DND-41 (cell line): ENCODE data around the gene SAPCD2.

Experiments used
- ATAC-seq: fragments of 200-7000 bp; cut with Tn5 transposase; 3 replicates; pipeline ENCODE4 v1.9.1; 2021; ENCODE audit warnings: low read depth; ENCODE audit not compliant: insufficient read depth
- DNase-seq: peaks from one replicate; pipeline ENCODE4 v3.0.0-alpha.2; 2020
- H2AFZ ChIP-seq: 2 replicates; pipeline ENCODE4 v1.6.0; 2012; ENCODE audit warnings: low read depth, low read length
- H3K27ac ChIP-seq: 2 replicates; pipeline ENCODE4 v1.5.1; 2012; ENCODE audit warnings: low read length, inconsistent platforms
- H3K27me3 ChIP-seq: fragments of 200-600 bp; sonication (generic); 2 replicates; pipeline ENCODE4 v1.6.0; 2012; ENCODE audit warnings: low read length, mild to moderate bottlenecking, inconsistent platforms; ENCODE audit not compliant: insufficient read depth, poor library complexity
- H3K36me3 ChIP-seq: 2 replicates; pipeline ENCODE4 v1.5.1; 2012; ENCODE audit warnings: low read length, inconsistent platforms; ENCODE audit not compliant: insufficient read depth
- H3K4me1 ChIP-seq: 2 replicates; pipeline ENCODE4 v1.5.1; 2012; ENCODE audit warnings: mild to moderate bottlenecking, low read length; ENCODE audit not compliant: insufficient read depth
- H3K4me2 ChIP-seq: 2 replicates; pipeline ENCODE4 v1.6.0; 2012; ENCODE audit warnings: mild to moderate bottlenecking, moderate library complexity, low read length, inconsistent platforms; ENCODE audit not compliant: insufficient read depth
- H3K4me3 ChIP-seq, 2 experiments: fragments of 200-600 bp in 1 of 2; shearing (Covaris generic) in 1 of 2; 2 replicates each; pipeline ENCODE4 v1.5.1; 2012 to 2016; ENCODE audit warnings: inconsistent platforms in 2 of 2, low read length in 2 of 2, mild to moderate bottlenecking in 2 of 2, low read depth in 1 of 2, moderate library complexity in 1 of 2
- H3K79me2 ChIP-seq: 2 replicates; pipeline ENCODE4 v1.6.0; 2012; ENCODE audit warnings: low read length, inconsistent platforms; ENCODE audit not compliant: insufficient read depth
- H3K9ac ChIP-seq: 2 replicates; pipeline ENCODE4 v1.6.0; 2012; ENCODE audit warnings: low read depth, mild to moderate bottlenecking, inconsistent platforms, low read length, moderate library complexity
- H3K9me3 ChIP-seq: 2 replicates; pipeline ENCODE4 v1.5.1; 2012; ENCODE audit warnings: low read length, moderate library complexity, mild to moderate bottlenecking, inconsistent platforms; ENCODE audit not compliant: insufficient read depth, severe bottlenecking
- H4K20me1 ChIP-seq: 2 replicates; pipeline ENCODE4 v1.6.0; 2012; ENCODE audit warnings: low read length; ENCODE audit not compliant: insufficient read depth
- EZH2 ChIP-seq: IDR thresholded peaks from 3 replicates; pipeline ENCODE4 v1.6.1; 2012; ENCODE audit warnings: borderline replicate concordance, low read depth, mild to moderate bottlenecking, moderate library complexity, low read length, inconsistent platforms; ENCODE audit not compliant: severe bottlenecking
- TF ChIP-seq, protein P1 (sequence below): IDR thresholded peaks from 2 replicates; pipeline ENCODE4 v1.5.1; 2012; ENCODE audit warnings: borderline replicate concordance, low read length, moderate library complexity, mild to moderate bottlenecking; ENCODE audit not compliant: poor library complexity, severe bottlenecking; ENCODE audit errors: extremely low read depth

The SAPCD2 gene

GRCh38 chr9:137056739-137057415 is 13.5 kb downstream of the SAPCD2 start:
- no peak overlapping the region for H2AFZ ChIP-seq
- H3K9me3 ChIP-seq = no peaks in the 10 kb centered on the region
- H4K20me1 ChIP-seq = no peaks in the 10 kb centered on the region; the same call in 1 of the 2 replicates
- H3K27me3 ChIP-seq = no peaks in the 10 kb centered on the region
- no peak overlapping the region for H3K9ac ChIP-seq
- no peak overlapping the region for H3K4me3 ChIP-seq
- DNase-seq (no peak), ATAC-seq (no peak)
- TF ChIP-seq EZH2 = no peak
- TF ChIP-seq, protein P1, sequence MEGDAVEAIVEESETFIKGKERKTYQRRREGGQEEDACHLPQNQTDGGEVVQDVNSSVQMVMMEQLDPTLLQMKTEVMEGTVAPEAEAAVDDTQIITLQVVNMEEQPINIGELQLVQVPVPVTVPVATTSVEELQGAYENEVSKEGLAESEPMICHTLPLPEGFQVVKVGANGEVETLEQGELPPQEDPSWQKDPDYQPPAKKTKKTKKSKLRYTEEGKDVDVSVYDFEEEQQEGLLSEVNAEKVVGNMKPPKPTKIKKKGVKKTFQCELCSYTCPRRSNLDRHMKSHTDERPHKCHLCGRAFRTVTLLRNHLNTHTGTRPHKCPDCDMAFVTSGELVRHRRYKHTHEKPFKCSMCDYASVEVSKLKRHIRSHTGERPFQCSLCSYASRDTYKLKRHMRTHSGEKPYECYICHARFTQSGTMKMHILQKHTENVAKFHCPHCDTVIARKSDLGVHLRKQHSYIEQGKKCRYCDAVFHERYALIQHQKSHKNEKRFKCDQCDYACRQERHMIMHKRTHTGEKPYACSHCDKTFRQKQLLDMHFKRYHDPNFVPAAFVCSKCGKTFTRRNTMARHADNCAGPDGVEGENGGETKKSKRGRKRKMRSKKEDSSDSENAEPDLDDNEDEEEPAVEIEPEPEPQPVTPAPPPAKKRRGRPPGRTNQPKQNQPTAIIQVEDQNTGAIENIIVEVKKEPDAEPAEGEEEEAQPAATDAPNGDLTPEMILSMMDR = no peak
- no peaks in the 10 kb centered on the region for H3K36me3 ChIP-seq
- H3K4me2 ChIP-seq = no peak overlapping the region
- no peaks in the 10 kb centered on the region for H3K4me1 ChIP-seq
- no peak overlapping the region for H3K27ac ChIP-seq
- no peaks in the 10 kb centered on the region for H3K79me2 ChIP-seq

GRCh38 chr9:137055385-137056364 is 14.7 kb downstream of the SAPCD2 start:
- Histone ChIP-seq H3K27ac (no peak overlapping the region), H2AFZ (no peak overlapping the region), H3K36me3 (no peaks in the 10 kb centered on the region), H3K4me1 (no peaks in the 10 kb centered on the region), H3K9ac (no peak overlapping the region), H3K4me3 (no peak overlapping the region), H3K9me3 (no peaks in the 10 kb centered on the region), H3K79me2 (no peaks in the 10 kb centered on the region), H3K27me3 (no peaks in the 10 kb centered on the region), H4K20me1 (no peaks in the 10 kb centered on the region; the same call in none of the 2 replicates), H3K4me2 (no peak overlapping the region)
- no peak for ATAC-seq
- no peak for DNase-seq
- no peak for TF ChIP-seq EZH2
- TF ChIP-seq, protein P1 = no peak

GRCh38 chr9:137054932-137055384 is 15.4 kb downstream of the SAPCD2 start:
- Histone ChIP-seq H3K4me3 (no peak overlapping the region), H3K27me3 (peaks cover 6% of the 10 kb centered on the region), H3K9ac (no peak overlapping the region), H2AFZ (no peak overlapping the region), H3K4me2 (no peak overlapping the region), H3K27ac (no peak overlapping the region), H3K9me3 (no peaks in the 10 kb centered on the region), H4K20me1 (peaks cover 4% of the 10 kb centered on the region), H3K79me2 (no peaks in the 10 kb centered on the region), H3K4me1 (no peaks in the 10 kb centered on the region), H3K36me3 (no peaks in the 10 kb centered on the region)
- DNase-seq (no peak), ATAC-seq (no peak)
- TF ChIP-seq, protein P1 = no peak
- TF ChIP-seq EZH2 = no peak
